SK-N-SH (cell line): ENCODE data around the gene SYTL5. TPM values are rescaled to one million over a fixed set of nuclear protein-coding genes. Genes with fewer than 3 reads are reported as not detected.

Source experiments
- CTCF ChIA-PET: fragments of 300-600, 350-600 bp; formaldehyde crosslinking; extraction: SDS; loops from one replicate; lab custom pipeline; 2021; lab: Yijun Ruan, JAX
- POLR2A ChIA-PET: fragments of 350-600 bp; sonication (Branson Sonifier 250); formaldehyde crosslinking; extraction: SDS; loops from one replicate; lab custom pipeline; 2020; ENCODE audit warnings: antibody characterized with exemption, inconsistent platforms; lab: Yijun Ruan, JAX
- DNase-seq: peaks from one replicate; pipeline ENCODE4 v3.0.0; 2012
- H2AFZ ChIP-seq: fragments of 200-600 bp; sonication (generic); 2 replicates; pipeline ENCODE4 v1.8.1; 2016; ENCODE audit warnings: antibody characterized with exemption, mild to moderate bottlenecking, low read depth
- H3F3A ChIP-seq: fragments of 200-600 bp; sonication (generic); replicated peaks from 2 replicates; pipeline ENCODE3; 2016; ENCODE audit warnings: antibody characterized with exemption, mild to moderate bottlenecking; ENCODE audit not compliant: insufficient read depth
- H3K27ac ChIP-seq, 2 experiments: fragments of 200-500 bp in 1 of 2; fragments of 200-600 bp in 1 of 2; sonication (Bioruptor generic) in 1 of 2; sonication (generic), shearing (Covaris generic) in 1 of 2; 2 replicates each; pipeline versions ENCODE4 v1.5.1 to v1.6.1; 2014 to 2016; ENCODE audit warnings: low read depth in 2 of 2, inconsistent platforms in 1 of 2, low read length in 1 of 2, mild to moderate bottlenecking in 1 of 2, mixed read lengths in 1 of 2
- H3K27me3 ChIP-seq: fragments of 200-600 bp; sonication (generic), shearing (Covaris generic); 2 replicates; pipeline ENCODE4 v1.6.1; 2016; ENCODE audit warnings: mixed run types; ENCODE audit not compliant: insufficient read depth
- H3K36me3 ChIP-seq, 2 experiments: fragments of 200-500 bp in 1 of 2; fragments of 200-600 bp in 1 of 2; sonication (Bioruptor generic) in 1 of 2; sonication (generic) in 1 of 2; replicated peaks in 1 of 2; 2 replicates each; pipeline versions ENCODE3 to v1.5.1; 2014 to 2016; ENCODE audit warnings: low read length in 1 of 2, mild to moderate bottlenecking in 1 of 2; ENCODE audit not compliant: insufficient read depth in 2 of 2, control insufficient read depth in 1 of 2
- H3K4me1 ChIP-seq, 2 experiments: fragments of 200-500 bp in 1 of 2; fragments of 200-600 bp in 1 of 2; sonication (Bioruptor generic) in 1 of 2; sonication (generic), shearing (Covaris generic) in 1 of 2; 2 replicates each; pipeline versions ENCODE4 v1.5.1 to v1.6.1; 2014 to 2016; ENCODE audit warnings: low read depth in 1 of 2, low read length in 1 of 2, mixed run types in 1 of 2; ENCODE audit not compliant: insufficient read depth in 2 of 2, control insufficient read depth in 1 of 2
- H3K4me2 ChIP-seq: fragments of 200-600 bp; sonication (generic), shearing (Covaris generic); 2 replicates; pipeline ENCODE4 v1.6.1; 2017; ENCODE audit warnings: mixed run types
- H3K4me3 ChIP-seq, 2 experiments: fragments of 200-500 bp in 1 of 2; fragments of 200-600 bp in 1 of 2; sonication (Bioruptor generic) in 1 of 2; sonication (generic), shearing (Covaris generic) in 1 of 2; 2 replicates each; pipeline versions ENCODE4 v1.5.1 to v1.8.1; 2014 to 2016; ENCODE audit warnings: low read depth in 2 of 2, inconsistent platforms in 1 of 2, low read length in 1 of 2, mild to moderate bottlenecking in 1 of 2, mixed read lengths in 1 of 2, moderate library complexity in 1 of 2
- H3K79me2 ChIP-seq: fragments of 200-600 bp; sonication (generic); 2 replicates; pipeline ENCODE4 v1.8.1; 2017; ENCODE audit warnings: mild to moderate bottlenecking; ENCODE audit not compliant: insufficient read depth
- H3K9ac ChIP-seq: fragments of 200-600 bp; sonication (generic); 2 replicates; pipeline ENCODE4 v1.6.1; 2017; ENCODE audit warnings: mixed run types
- H3K9me2 ChIP-seq: fragments of 200-600 bp; sonication (generic); 2 replicates; pipeline ENCODE4 v1.6.1; 2017; ENCODE audit warnings: mixed run types
- H3K9me3 ChIP-seq: fragments of 200-600 bp; sonication (generic); 2 replicates; pipeline ENCODE4 v1.6.1; 2017; ENCODE audit warnings: mixed run types, mild to moderate bottlenecking, moderate library complexity
- H4K20me1 ChIP-seq: fragments of 200-600 bp; sonication (generic); 2 replicates; pipeline ENCODE4 v1.6.1; 2017; ENCODE audit warnings: mild to moderate bottlenecking, mixed run types; ENCODE audit not compliant: insufficient read depth
- CHD2 ChIP-seq: fragments of 150-350 bp; IDR thresholded peaks from 2 replicates; pipeline ENCODE4 v1.6.1; 2018; ENCODE audit warnings: low read length; ENCODE audit not compliant: partially characterized antibody
- ELF1 ChIP-seq: IDR thresholded peaks from 2 replicates; pipeline ENCODE4 v1.4.0; 2012
- FOXM1 ChIP-seq: IDR thresholded peaks from 2 replicates; pipeline ENCODE4 v1.4.0; 2012; ENCODE audit warnings: low read depth, mild to moderate bottlenecking
- GABPA ChIP-seq: IDR thresholded peaks from 2 replicates; pipeline ENCODE4 v1.4.0; 2012; ENCODE audit warnings: low read depth, mild to moderate bottlenecking
- MAX ChIP-seq: IDR thresholded peaks from 2 replicates; pipeline ENCODE4 v1.4.0; 2012; ENCODE audit warnings: low read depth
- MXI1 ChIP-seq: IDR thresholded peaks from 2 replicates; pipeline ENCODE4 v1.6.1; 2012; ENCODE audit warnings: mild to moderate bottlenecking, low read depth, low read length, improper control_type of control experiment
- NRF1 ChIP-seq: IDR thresholded peaks from 2 replicates; pipeline ENCODE4 v1.6.1; 2012; ENCODE audit warnings: low read depth, mild to moderate bottlenecking, low read length
- POLR2AphosphoS5 ChIP-seq: IDR thresholded peaks from 2 replicates; pipeline ENCODE4 v1.6.1; 2012; ENCODE audit warnings: low read depth, low read length
- RCOR1 ChIP-seq: fragments of 150-350 bp; IDR thresholded peaks from 2 replicates; pipeline ENCODE4 v1.6.1; 2017; ENCODE audit warnings: antibody characterized with exemption, low read length
- RXRA ChIP-seq: IDR thresholded peaks from 2 replicates; pipeline ENCODE4 v1.4.0; 2012; ENCODE audit warnings: low read depth, mild to moderate bottlenecking, borderline replicate concordance
- SMC3 ChIP-seq: IDR thresholded peaks from 2 replicates; pipeline ENCODE4 v1.6.1; 2012; ENCODE audit warnings: low read depth, low read length, improper control_type of control experiment
- USF1 ChIP-seq: IDR thresholded peaks from 2 replicates; pipeline ENCODE4 v1.4.0; 2012; ENCODE audit warnings: low read depth, borderline replicate concordance
- YY1 ChIP-seq: IDR thresholded peaks from 2 replicates; pipeline ENCODE4 v1.4.0; 2012; ENCODE audit warnings: low read depth, mild to moderate bottlenecking
- WGBS: methylation state at CpG from one replicate; pipeline ENCODE4 v1.1.6; 2017; ENCODE audit warnings: low lambda C conversion rate; 5-methylcytosine and 5-hydroxymethylcytosine counted together
- polyA plus RNA-seq, 3 experiments: library from polyadenylated mRNA; depleted of rRNA; stranded (reverse); fragments of >200 nt; gene quantifications; 2 replicates each; pipeline ENCODE4 v1.2.3, GENCODE V29; 2012

SYTL5 gene
- polyA plus RNA-seq, 1 of the 3 experiments (the other 2 are of a cell fraction) = 0.74 TPM

GRCh38 chrX:38038501-38038900 lies 32.1 kb downstream of the SYTL5 start:
- no peaks in the 10 kb centered on the region; the same call in 1 of the 2 replicates for H3K27me3 ChIP-seq
- no peak overlapping the region for H3K4me3 ChIP-seq
- H3K9me3 ChIP-seq = no peaks in the 10 kb centered on the region
- H3F3A ChIP-seq = no peaks in the 10 kb centered on the region
- H3K4me2 ChIP-seq = no peak overlapping the region
- no peaks in the 10 kb centered on the region for H3K79me2 ChIP-seq
- no peak overlapping the region for H2AFZ ChIP-seq
- no peaks in the 10 kb centered on the region for H4K20me1 ChIP-seq
- no peaks in the 10 kb centered on the region for H3K9me2 ChIP-seq
- H3K36me3 ChIP-seq = no peaks in the 10 kb centered on the region
- no peak overlapping the region for H3K9ac ChIP-seq
- ChIA-PET CTCF (no interaction called here), POLR2A (no interaction called here)
- TF ChIP-seq POLR2AphosphoS5 = no peak
- no peaks in the 10 kb centered on the region for H3K4me1 ChIP-seq
- DNase-seq = no peak
- WGBS = 1% methylated on average over 2 of the region's 2 CpGs
- H3K27ac ChIP-seq = no peak overlapping the region

GRCh38 chrX:38041237-38041636 lies 34.9 kb downstream of the SYTL5 start:
- WGBS = 25% methylated on average over 3 of the region's 3 CpGs
- CTCF ChIA-PET = no interaction called here

GRCh38 chrX:38044701-38045100 lies 38.3 kb downstream of the SYTL5 start:
- H3K9ac ChIP-seq = no peak overlapping the region
- no peaks in the 10 kb centered on the region for H3K27me3 ChIP-seq
- no peak overlapping the region for H3K27ac ChIP-seq
- no peaks in the 10 kb centered on the region for H3K36me3 ChIP-seq
- ChIA-PET POLR2A (no interaction called here), CTCF (no interaction called here)
- H3K9me3 ChIP-seq = no peaks in the 10 kb centered on the region
- no peaks in the 10 kb centered on the region for H3F3A ChIP-seq
- no peak overlapping the region for H2AFZ ChIP-seq
- H3K4me3 ChIP-seq = no peak overlapping the region
- TF ChIP-seq USF1 (no peak), MAX (no peak)
- no peaks in the 10 kb centered on the region for H4K20me1 ChIP-seq
- no peaks in the 10 kb centered on the region for H3K79me2 ChIP-seq
- WGBS = 13% methylated on average over 3 of the region's 3 CpGs
- no peak for DNase-seq
- no peak overlapping the region for H3K4me2 ChIP-seq
- no peaks in the 10 kb centered on the region for H3K9me2 ChIP-seq
- H3K4me1 ChIP-seq = no peaks in the 10 kb centered on the region

More at GRCh38 chrX:38041237-38041636, 34.9 kb downstream of the SYTL5 start:
- no peak for DNase-seq
- H3K4me3 ChIP-seq = no peak overlapping the region
- H3K4me2 ChIP-seq = no peak overlapping the region
- H3K36me3 ChIP-seq = no peaks in the 10 kb centered on the region
- H3F3A ChIP-seq = no peaks in the 10 kb centered on the region
- TF ChIP-seq MXI1 (no peak), RXRA (no peak), RCOR1 (no peak), ELF1 (no peak), NRF1 (no peak), GABPA (no peak), FOXM1 (no peak), YY1 (no peak), SMC3 (no peak), CHD2 (no peak)
- TF ChIP-seq, all 33 proteins: peak for 0
- H3K9ac ChIP-seq = no peak overlapping the region
- H3K27me3 ChIP-seq = no peaks in the 10 kb centered on the region
- H3K79me2 ChIP-seq = no peaks in the 10 kb centered on the region
- no peaks in the 10 kb centered on the region for H3K9me3 ChIP-seq
- POLR2A ChIA-PET = no interaction called here
- H3K27ac ChIP-seq = no peak overlapping the region
- no peaks in the 10 kb centered on the region for H3K9me2 ChIP-seq
- H3K4me1 ChIP-seq = no peaks in the 10 kb centered on the region
- no peaks in the 10 kb centered on the region for H4K20me1 ChIP-seq
- H2AFZ ChIP-seq = no peak overlapping the region
